Measurements from ENCODE around the gene SH2D1B. TPM values are rescaled to one million over a fixed set of nuclear protein-coding genes. Genes with fewer than 3 reads are reported as not detected.
A peak's percentile ranks its signal among the peaks of the same experiment; 100 is the strongest.

The SH2D1B gene
- total RNA-seq, 1 donor from 2014 or later, result 0.40 TPM

- ATAC-seq (no peak), DNase-seq (no peak)
- intact Hi-C loops (cut with micrococcal nuclease), result no loop called here
Measured at GRCh38 chr1:162385280-162385623, 26.7 kb downstream of the SH2D1B start.

- ATAC-seq, result no peak
- intact Hi-C loops (cut with micrococcal nuclease), result no loop called here
- DNase-seq, result no peak
Measured at GRCh38 chr1:162384601-162385279, 27.2 kb downstream of the SH2D1B start.

GRCh38 chr1:162384116-162384515 lies 27.8 kb downstream of the SH2D1B start:
- intact Hi-C loops (cut with micrococcal nuclease), result no loop called here
- DNase-seq, result no peak
- no peak for ATAC-seq

- intact Hi-C loops (cut with micrococcal nuclease), result no loop called here
- ATAC-seq (no peak), DNase-seq (no peak)
Measured at GRCh38 chr1:162383516-162383915, 28.4 kb downstream of the SH2D1B start.

- intact Hi-C loops (cut with micrococcal nuclease), result no loop called here
- DNase-seq, result no peak
- ATAC-seq, result no peak
Measured at GRCh38 chr1:162383091-162383490, 28.8 kb downstream of the SH2D1B start.

GRCh38 chr1:162381941-162382750 lies 29.8 kb downstream of the SH2D1B start:
- intact Hi-C loops (cut with micrococcal nuclease), result no loop called here
- DNase-seq (no peak), ATAC-seq (no peak)

GRCh38 chr1:162381383-162381782 lies 30.6 kb downstream of the SH2D1B start, which contains the start of gene C1orf226:
C1orf226 (plus strand) TSS chr1:162381728; CDS start chr1:162381902, 174 bp downstream.
- intact Hi-C loops (cut with micrococcal nuclease), result no loop called here
- ATAC-seq, result no peak

GRCh38 chr1:162380061-162380846 lies 31.7 kb downstream of the SH2D1B start:
- ATAC-seq, result no peak
- DNase-seq, result no peak
- intact Hi-C loops (cut with micrococcal nuclease), result no loop called here

More at GRCh38 chr1:162381383-162381782, 30.6 kb downstream of the SH2D1B start, which contains the start of gene C1orf226:
- DNase-seq, result no peak

GRCh38 chr1:162376691-162377090 lies 35.2 kb downstream of the SH2D1B start, which contains the start of gene SPATA46:
SPATA46 (minus strand) TSS chr1:162376854; CDS start chr1:162376790, 64 bp downstream.
- no peak for DNase-seq
- ATAC-seq, result no peak
- intact Hi-C loops (cut with micrococcal nuclease), result no loop called here

- intact Hi-C loops (cut with micrococcal nuclease), result no loop called here
- DNase-seq, result no peak
- no peak for ATAC-seq
Measured at GRCh38 chr1:162375463-162375862, 36.5 kb downstream of the SH2D1B start.

GRCh38 chr1:162374406-162374805 lies 37.5 kb downstream of the SH2D1B start:
- intact Hi-C loops (cut with micrococcal nuclease), result no loop called here
- ATAC-seq (no peak), DNase-seq (no peak)

GRCh38 chr1:162373541-162374260 lies 38.2 kb downstream of the SH2D1B start:
- ATAC-seq (no peak), DNase-seq (no peak)
- intact Hi-C loops (cut with micrococcal nuclease), result no loop called here

GRCh38 chr1:162373072-162373427 lies 38.9 kb downstream of the SH2D1B start:
- intact Hi-C loops (cut with micrococcal nuclease), result no loop called here
- ATAC-seq, result no peak
- DNase-seq, result no peak

GRCh38 chr1:162372159-162373071 lies 39.5 kb downstream of the SH2D1B start:
- DNase-seq (no peak), ATAC-seq (peak; percentile 45)
- intact Hi-C loops (cut with micrococcal nuclease), result no loop called here

GRCh38 chr1:162371611-162372010 lies 40.3 kb downstream of the SH2D1B start:
- DNase-seq (no peak), ATAC-seq (no peak)
- intact Hi-C loops (cut with micrococcal nuclease), result no loop called here

GRCh38 chr1:162370721-162371120 lies 41.2 kb downstream of the SH2D1B start:
- intact Hi-C loops (cut with micrococcal nuclease), result no loop called here
- ATAC-seq (no peak), DNase-seq (no peak)

- DNase-seq, result no peak
- no peak for ATAC-seq
- intact Hi-C loops (cut with micrococcal nuclease), result no loop called here
Measured at GRCh38 chr1:162370161-162370560, 41.8 kb downstream of the SH2D1B start.

GRCh38 chr1:162369571-162369970 lies 42.4 kb downstream of the SH2D1B start:
- ATAC-seq (no peak), DNase-seq (no peak)
- intact Hi-C loops (cut with micrococcal nuclease), result no loop called here
